Skeletal muscle tissue (tissue), 4 donors: ENCODE data around the gene TMEM213. TPM values are rescaled to one million over a fixed set of nuclear protein-coding genes. Genes with fewer than 3 reads are reported as not detected.

Experiments used
- H3K27ac ChIP-seq: one replicate; pipeline ENCODE4 v1.7.0; 2013; ENCODE audit warnings: mild to moderate bottlenecking, low read depth, low read length, inconsistent platforms
- H3K27me3 ChIP-seq, 3 donors: one replicate each; pipeline ENCODE4 v1.7.0; 2013; ENCODE audit warnings: low read length in 3 of 3; ENCODE audit not compliant: control insufficient read depth in 3 of 3, insufficient read depth in 3 of 3
- H3K36me3 ChIP-seq, 3 donors: one replicate each; pipeline ENCODE4 v1.7.0; 2013; ENCODE audit warnings: low read length in 3 of 3; ENCODE audit not compliant: control insufficient read depth in 3 of 3, insufficient read depth in 3 of 3
- H3K4me1 ChIP-seq, 3 donors: one replicate each; pipeline ENCODE4 v1.7.0; 2013; ENCODE audit warnings: low read length in 3 of 3, mild to moderate bottlenecking in 3 of 3; ENCODE audit not compliant: control insufficient read depth in 3 of 3, insufficient read depth in 3 of 3
- H3K4me3 ChIP-seq, 3 donors: one replicate each; pipeline ENCODE4 v1.7.0; 2013; ENCODE audit warnings: low read length in 3 of 3
- H3K9ac ChIP-seq, 3 donors: one replicate each; pipeline ENCODE4 v1.7.0; 2013; ENCODE audit warnings: low read length in 3 of 3, mild to moderate bottlenecking in 3 of 3, moderate library complexity in 2 of 3, low read depth in 1 of 3
- H3K9me3 ChIP-seq, 3 donors: one replicate each; pipeline ENCODE4 v1.7.0; 2013; ENCODE audit warnings: low read length in 3 of 3; ENCODE audit not compliant: control insufficient read depth in 3 of 3
- total RNA-seq: library from RNA; depleted of rRNA; stranded (reverse); fragments of >200 nt; gene quantifications from one replicate; pipeline ENCODE4 v1.2.3, GENCODE V29; 2014
- donor health status: Osteomylitis.

TMEM213 gene
- total RNA-seq, 1 donor from 2014 or later, result not detected

GRCh38 chr7:138868711-138869110 lies 70.9 kb downstream of the TMEM213 start:
- Histone ChIP-seq H3K4me1 (no peaks in the 10 kb centered on the region), H3K4me3 (no peak overlapping the region), H3K27ac (no peak overlapping the region), H3K27me3 (no peaks in the 10 kb centered on the region), H3K9ac (no peak overlapping the region), H3K9me3 (no peaks in the 10 kb centered on the region), H3K36me3 (no peaks in the 10 kb centered on the region)

GRCh38 chr7:138869353-138869752 lies 71.6 kb downstream of the TMEM213 start:
- Histone ChIP-seq H3K36me3 (no peaks in the 10 kb centered on the region), H3K9ac (no peak overlapping the region), H3K27ac (no peak overlapping the region), H3K9me3 (no peaks in the 10 kb centered on the region), H3K4me3 (no peak overlapping the region), H3K27me3 (no peaks in the 10 kb centered on the region), H3K4me1 (no peaks in the 10 kb centered on the region)

GRCh38 chr7:138871065-138871813 lies 73.4 kb downstream of the TMEM213 start:
- no peaks in the 10 kb centered on the region for H3K36me3 ChIP-seq
- H3K27me3 ChIP-seq, result no peaks in the 10 kb centered on the region
- no peaks in the 10 kb centered on the region for H3K9me3 ChIP-seq
- no peak overlapping the region for H3K9ac ChIP-seq
- no peak overlapping the region for H3K27ac ChIP-seq
- H3K4me3 ChIP-seq, result no peak overlapping the region
- H3K4me1 ChIP-seq, result no peaks in the 10 kb centered on the region

GRCh38 chr7:138871814-138872090 lies 74.0 kb downstream of the TMEM213 start:
- H3K27ac ChIP-seq, result no peak overlapping the region
- no peaks in the 10 kb centered on the region for H3K27me3 ChIP-seq
- no peaks in the 10 kb centered on the region for H3K4me1 ChIP-seq
- H3K4me3 ChIP-seq, result no peak overlapping the region
- no peaks in the 10 kb centered on the region for H3K36me3 ChIP-seq
- H3K9ac ChIP-seq, result no peak overlapping the region
- H3K9me3 ChIP-seq, result no peaks in the 10 kb centered on the region

GRCh38 chr7:138872576-138872975 lies 74.8 kb downstream of the TMEM213 start:
- no peak overlapping the region for H3K9ac ChIP-seq
- H3K9me3 ChIP-seq, result no peaks in the 10 kb centered on the region
- no peak overlapping the region for H3K4me3 ChIP-seq
- H3K27me3 ChIP-seq, result no peaks in the 10 kb centered on the region
- no peaks in the 10 kb centered on the region for H3K36me3 ChIP-seq
- H3K27ac ChIP-seq, result no peak overlapping the region
- no peaks in the 10 kb centered on the region for H3K4me1 ChIP-seq

- H3K4me1 ChIP-seq, result no peaks in the 10 kb centered on the region
- no peaks in the 10 kb centered on the region for H3K9me3 ChIP-seq
- H3K27me3 ChIP-seq, result no peaks in the 10 kb centered on the region
- H3K9ac ChIP-seq, result no peak overlapping the region
- no peak overlapping the region for H3K27ac ChIP-seq
- no peaks in the 10 kb centered on the region for H3K36me3 ChIP-seq
- H3K4me3 ChIP-seq, result no peak overlapping the region
Observed at GRCh38 chr7:138873220-138873892, 75.6 kb downstream of the TMEM213 start.

GRCh38 chr7:138875794-138876193 lies 78.0 kb downstream of the TMEM213 start:
- H3K9ac ChIP-seq, result no peak overlapping the region
- no peaks in the 10 kb centered on the region for H3K27me3 ChIP-seq
- H3K4me1 ChIP-seq, result no peaks in the 10 kb centered on the region
- H3K27ac ChIP-seq, result no peak overlapping the region
- no peak overlapping the region for H3K4me3 ChIP-seq
- H3K36me3 ChIP-seq, result no peaks in the 10 kb centered on the region
- H3K9me3 ChIP-seq, result no peaks in the 10 kb centered on the region

- Histone ChIP-seq H3K27me3 (no peaks in the 10 kb centered on the region), H3K27ac (no peak overlapping the region), H3K9me3 (no peaks in the 10 kb centered on the region), H3K4me1 (peaks cover 0 to 4% (median 0%) of the 10 kb centered on the region in 3 donors), H3K9ac (no peak overlapping the region), H3K36me3 (no peaks in the 10 kb centered on the region), H3K4me3 (no peak overlapping the region)
Observed at GRCh38 chr7:138876326-138876725, 78.5 kb downstream of the TMEM213 start.

- H3K9me3 ChIP-seq, result no peaks in the 10 kb centered on the region
- H3K4me1 ChIP-seq, result peaks cover 0 to 4% (median 0%) of the 10 kb centered on the region in 3 donors
- no peak overlapping the region for H3K27ac ChIP-seq
- no peaks in the 10 kb centered on the region for H3K27me3 ChIP-seq
- no peaks in the 10 kb centered on the region for H3K36me3 ChIP-seq
- no peak overlapping the region for H3K9ac ChIP-seq
- no peak overlapping the region for H3K4me3 ChIP-seq
Observed at GRCh38 chr7:138878051-138878450, 80.3 kb downstream of the TMEM213 start.

- Histone ChIP-seq H3K27ac (no peak overlapping the region), H3K9ac (no peak overlapping the region), H3K4me3 (no peak overlapping the region), H3K27me3 (no peaks in the 10 kb centered on the region), H3K36me3 (no peaks in the 10 kb centered on the region), H3K9me3 (no peaks in the 10 kb centered on the region), H3K4me1 (peaks cover 0 to 4% (median 0%) of the 10 kb centered on the region in 3 donors)
Observed at GRCh38 chr7:138878856-138879255, 81.1 kb downstream of the TMEM213 start.
